ENCODE data around the gene HSPBP1. TPM values are rescaled to one million over a fixed set of nuclear protein-coding genes. Genes with fewer than 3 reads are reported as not detected.

HSPBP1 gene
- total RNA-seq, 1 experiment from 2014 or later = 65.2 TPM

- H3K9me3 Mint-ChIP-seq = no peaks in the 10 kb centered on the region
- DNase-seq (ENCODE audit: low spot score) (no peak), ATAC-seq (no peak)
Measured at GRCh38 chr19:55277494-55277893, 2.4 kb downstream of the HSPBP1 start.

GRCh38 chr19:55276720-55277430 lies 3.0 kb downstream of the HSPBP1 start:
- TF ChIP-seq MAX (CRISPR knock-in tag; IDR thresholded peaks at IDR 0.05) (no peak), E2F4 (CRISPR knock-in tag; IDR thresholded peaks at IDR 0.05; ENCODE audit: borderline replicate concordance, low read depth) (no peak), AR (CRISPR knock-in tag; IDR thresholded peaks at IDR 0.05) (no peak), JAZF1 (CRISPR knock-in tag; IDR thresholded peaks at IDR 0.05) (no peak), CBFB (CRISPR knock-in tag; IDR thresholded peaks at IDR 0.05; ENCODE audit: low read depth) (no peak), USF1 (CRISPR knock-in tag; IDR thresholded peaks at IDR 0.05) (no peak), NR1H2 (CRISPR knock-in tag; IDR thresholded peaks at IDR 0.05) (no peak), ZNF396 (CRISPR knock-in tag; IDR thresholded peaks at IDR 0.05; ENCODE audit: borderline replicate concordance) (no peak), MYBL2 (CRISPR knock-in tag; IDR thresholded peaks at IDR 0.05) (no peak), MLX (CRISPR knock-in tag; IDR thresholded peaks at IDR 0.05) (no peak)
- no peak for DNase-seq (ENCODE audit: low spot score)
- H3K4me1 Mint-ChIP-seq = peaks cover 14% of the 10 kb centered on the region
- H3K27me3 Mint-ChIP-seq (ENCODE audit: low read depth) = no peaks in the 10 kb centered on the region
- H3K9me3 Mint-ChIP-seq = no peaks in the 10 kb centered on the region
- H3K36me3 Mint-ChIP-seq = peaks cover 7% of the 10 kb centered on the region
- H3K27ac Mint-ChIP-seq = no peak overlapping the region
- ChIA-PET POLR2A (no interaction called here), CTCF (interaction anchor here (0.9 kb wide), 1 partner anchor 116 kb away, joined by 3 read pairs; no protein-coding TSS in a partner anchor)
- no peak overlapping the region for H3K4me3 Mint-ChIP-seq
- no peak for ATAC-seq

More at GRCh38 chr19:55277494-55277893, 2.4 kb downstream of the HSPBP1 start:
- ChIA-PET POLR2A (no interaction called here), CTCF (no interaction called here)
- Mint-ChIP-seq H3K27me3 (ENCODE audit: low read depth) (no peaks in the 10 kb centered on the region), H3K36me3 (peaks cover 3% of the 10 kb centered on the region; the same call in 1 of the 2 replicates), H3K27ac (no peak overlapping the region), H3K4me3 (peak overlapping the region; percentile 41; the same call in 1 of the 2 replicates), H3K4me1 (peaks cover 14% of the 10 kb centered on the region)
- TF ChIP-seq CDX4 (CRISPR knock-in tag; IDR thresholded peaks at IDR 0.05; ENCODE audit: borderline replicate concordance) (no peak), ESRRA (CRISPR knock-in tag; IDR thresholded peaks at IDR 0.05; ENCODE audit: borderline replicate concordance) (no peak), NFATC4 (CRISPR knock-in tag; IDR thresholded peaks at IDR 0.05) (no peak), PRRX2 (CRISPR knock-in tag; IDR thresholded peaks at IDR 0.05) (no peak), E2F1 (CRISPR knock-in tag; IDR thresholded peaks at IDR 0.05) (no peak), CREM (CRISPR knock-in tag; IDR thresholded peaks at IDR 0.05) (no peak)
